GM21825 (cell line): ENCODE results near the gene LEF1.
"Not testable (repeated sequence)": the region's sequence is repeated elsewhere in the genome, so short reads cannot be mapped to it uniquely, and the experiment has no call there.

Source experiments
- ATAC-seq: cut with Tn5 transposase; IDR thresholded peaks from one replicate; pipeline ENCODE4 v1.9.1; 2021; ENCODE audit warnings: mild to moderate bottlenecking, moderate library complexity; ENCODE audit not compliant: unreplicated experiment

LEF1 gene

GRCh38 chr4:108042927-108043326, 125.8 kb downstream of the LEF1 start:
- no peak for ATAC-seq

- no peak for ATAC-seq
These were observed 130.8 kb downstream of the LEF1 start for GRCh38 chr4:108037884-108038283.

DNA sequence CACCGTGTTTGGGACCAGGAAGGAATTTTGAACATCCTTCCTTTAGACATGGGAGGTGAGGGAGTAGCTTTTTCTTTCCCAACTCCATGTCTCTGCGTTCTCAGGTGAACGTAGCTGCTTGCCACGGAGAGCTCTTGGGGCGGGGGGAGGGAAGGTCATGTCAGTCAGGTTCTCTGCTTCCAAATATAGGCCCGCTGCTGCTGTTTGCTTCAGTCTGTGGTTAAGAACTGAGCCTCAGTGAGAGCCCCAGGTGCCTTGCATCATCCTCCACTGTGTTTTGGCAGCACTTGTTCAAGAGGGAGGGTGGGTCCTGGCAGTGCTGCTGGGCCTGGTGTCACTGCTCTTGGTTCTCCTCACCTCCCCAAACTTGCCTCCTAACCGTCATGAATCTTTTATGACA, 132.5 kb downstream of the LEF1 start:
- peak; percentile 95 for ATAC-seq

GRCh38 chr4:108035691-108036090, 133.0 kb downstream of the LEF1 start:
- peak; percentile 51 for ATAC-seq

DNA sequence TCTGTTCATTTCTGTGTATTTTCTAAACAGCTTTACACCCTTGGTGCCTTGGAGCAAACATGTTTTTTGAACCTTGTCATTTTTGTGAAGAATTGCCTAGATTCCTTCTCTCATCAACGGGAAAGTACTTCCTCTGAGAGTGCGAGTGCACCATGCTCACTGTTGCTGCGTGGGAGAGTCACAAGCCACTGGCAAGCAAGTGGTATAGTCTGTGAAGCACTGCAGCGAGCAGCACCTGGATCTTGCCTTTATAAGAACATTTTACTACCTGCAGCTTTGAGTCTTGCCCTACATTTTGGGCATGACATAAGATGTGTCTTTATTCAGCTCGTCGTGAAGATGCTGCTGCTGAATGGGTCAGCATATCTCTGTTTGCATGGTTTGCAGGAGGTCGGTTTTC, 134.2 kb downstream of the LEF1 start:
- ATAC-seq, result no peak

DNA sequence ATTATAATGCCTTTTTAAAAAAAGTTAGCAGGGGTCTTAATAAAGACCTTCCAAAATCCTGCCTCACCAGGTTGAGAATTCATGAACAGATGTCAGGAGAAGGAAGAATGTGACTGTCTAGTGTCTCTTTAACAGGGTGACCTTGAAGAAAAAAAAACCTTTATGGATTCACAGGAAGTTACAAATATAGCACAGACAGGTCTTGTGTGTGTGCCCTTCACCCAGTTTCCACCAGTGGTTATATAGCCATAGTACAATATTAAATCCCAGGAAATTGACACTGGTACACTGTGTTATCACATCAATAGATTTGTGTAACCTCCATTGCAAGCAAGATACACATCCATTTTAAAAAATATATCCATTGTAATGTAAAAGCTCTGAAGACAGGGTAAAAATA, 135.4 kb downstream of the LEF1 start:
- ATAC-seq, result no peak

- ATAC-seq, result no peak
These were observed 137.2 kb downstream of the LEF1 start for GRCh38 chr4:108031427-108032083.

GRCh38 chr4:108030332-108030731, 138.4 kb downstream of the LEF1 start:
- ATAC-seq, result peak; percentile 94

DNA sequence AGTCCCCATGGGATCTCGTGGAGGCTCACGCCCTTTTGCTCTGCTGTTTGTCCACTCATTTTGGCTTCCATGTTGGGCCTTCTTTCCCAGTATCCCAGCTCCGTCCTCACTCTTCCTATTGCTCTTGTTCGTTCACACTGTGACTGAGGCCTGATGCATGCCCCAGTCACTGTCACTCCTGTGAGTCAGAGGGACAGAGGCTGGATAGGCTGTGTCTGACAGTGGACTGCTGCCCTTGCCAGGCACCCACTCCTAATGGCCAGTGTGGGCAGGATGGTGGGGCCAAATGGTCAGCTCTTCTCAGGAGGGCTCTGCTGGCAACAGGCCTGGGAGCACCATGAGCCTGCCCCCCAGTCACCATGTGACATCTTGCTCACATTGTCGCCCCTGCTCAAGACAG, 139.0 kb downstream of the LEF1 start:
- ATAC-seq, result no peak

GRCh38 chr4:108029016-108029720, 139.6 kb downstream of the LEF1 start:
- ATAC-seq, result no peak

DNA sequence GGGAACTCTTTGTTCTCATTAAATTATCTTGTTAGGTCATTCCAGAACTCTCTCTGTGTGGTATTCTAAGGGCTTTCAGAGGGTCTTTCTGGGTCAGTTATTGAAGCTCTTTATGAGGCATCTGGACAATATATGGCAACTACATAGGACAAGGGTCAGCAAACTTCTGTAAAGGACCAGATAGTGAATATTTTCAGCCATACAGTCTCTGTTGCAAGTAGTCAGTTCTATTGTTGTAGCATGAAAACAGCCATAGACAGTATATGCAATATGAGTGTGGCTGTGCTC, 143.9 kb downstream of the LEF1 start:
- no peak for ATAC-seq

GRCh38 chr4:108024085-108024877, 144.5 kb downstream of the LEF1 start:
- ATAC-seq, result no peak

GRCh38 chr4:108018884-108019187, 149.9 kb downstream of the LEF1 start:
- ATAC-seq, result no peak

- ATAC-seq, result peak; percentile 76
These were observed 150.5 kb downstream of the LEF1 start for GRCh38 chr4:108018040-108018883.

DNA sequence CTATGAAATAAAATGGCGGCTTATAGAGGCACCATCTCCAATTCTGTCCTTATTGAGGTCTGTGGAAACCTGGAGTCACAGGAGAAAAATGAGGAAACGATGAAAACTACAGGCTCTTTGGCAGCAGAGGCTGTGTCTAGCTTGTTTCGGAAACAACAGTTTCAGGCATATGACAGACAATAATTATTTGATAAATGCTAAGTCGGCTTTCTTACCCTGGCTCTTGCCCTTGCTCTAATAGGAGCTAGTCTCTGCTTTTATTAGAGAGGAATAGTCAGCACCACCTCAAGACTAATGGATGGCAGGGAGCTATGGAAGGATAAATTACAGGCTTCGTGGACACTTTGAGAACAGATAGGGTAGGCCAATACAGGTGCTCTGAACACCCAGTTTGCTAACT, 154.8 kb downstream of the LEF1 start:
- ATAC-seq, result no peak

DNA sequence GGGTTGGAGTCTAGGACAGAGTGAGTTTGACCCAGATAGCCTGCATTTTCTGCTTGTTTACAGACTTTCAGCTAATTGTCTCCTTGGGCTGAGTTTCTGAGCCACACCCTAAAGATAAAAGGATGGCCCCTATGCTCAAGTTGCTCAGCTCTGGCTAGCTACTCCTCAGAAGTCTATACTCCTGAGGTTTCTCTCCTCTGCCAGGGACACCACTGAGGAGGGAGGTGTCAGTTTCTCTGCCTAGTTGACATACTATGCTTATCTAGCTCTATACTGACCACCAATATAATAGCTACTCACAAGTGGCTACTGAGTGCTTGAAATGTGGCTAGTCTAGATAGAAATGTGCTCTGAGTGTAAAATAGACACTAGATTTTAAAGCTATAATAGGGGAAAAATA, 155.4 kb downstream of the LEF1 start:
- ATAC-seq, result no peak

- ATAC-seq, result not testable (repeated sequence)
These were observed 156.3 kb downstream of the LEF1 start for GRCh38 chr4:108012382-108012781.

DNA sequence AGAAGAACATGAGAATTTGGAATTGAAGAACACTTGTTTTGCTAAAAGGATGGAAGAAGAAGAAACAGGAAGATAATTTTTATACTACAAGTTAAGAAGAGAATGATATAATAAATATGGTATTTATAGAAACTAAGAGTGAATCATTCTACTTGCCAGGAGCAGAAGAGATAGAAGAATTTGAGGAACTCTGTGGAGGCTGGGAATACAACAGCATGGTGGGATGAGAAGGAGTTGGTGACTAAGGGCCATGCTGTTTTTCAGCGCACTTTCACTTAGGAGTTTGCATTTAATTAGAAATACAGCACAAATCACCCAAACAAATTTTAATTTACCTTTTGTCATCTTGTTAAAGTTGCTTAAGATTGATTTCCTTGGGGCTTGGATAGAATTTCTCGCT, 158.6 kb downstream of the LEF1 start:
- ATAC-seq, result no peak

- ATAC-seq, result no peak
These were observed 160.0 kb downstream of the LEF1 start for GRCh38 chr4:108008721-108009120.

DNA sequence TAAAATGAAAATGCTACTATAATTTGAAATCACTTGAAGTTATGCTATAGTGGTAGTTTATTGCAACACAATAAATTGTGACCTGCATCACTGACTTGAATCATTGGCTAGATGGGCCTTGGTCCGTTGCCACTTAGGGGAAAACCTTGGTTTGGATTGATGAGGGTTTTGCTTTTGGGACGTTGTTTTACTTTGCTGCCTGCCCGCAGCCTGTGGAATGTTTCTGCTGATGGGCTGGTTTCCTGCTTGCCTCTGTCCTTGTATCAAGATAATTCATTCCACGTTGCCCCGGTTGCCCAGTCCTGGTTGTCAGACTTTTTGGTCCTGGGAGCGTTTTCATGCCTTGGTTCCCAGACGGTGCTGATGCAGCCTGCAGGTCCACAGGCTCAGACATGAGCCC, 160.7 kb downstream of the LEF1 start:
- ATAC-seq, result no peak

- ATAC-seq, result no peak
These were observed 162.4 kb downstream of the LEF1 start for GRCh38 chr4:108006361-108006760.
